HEK293 (cell line): ENCODE results near the gene OGFOD2.

Experiments used
- ZBTB1 ChIP-seq: fragments of 450-650 bp; formaldehyde crosslinking; IDR thresholded peaks from 2 replicates; pipeline ENCODE4 v1.5.1; 2016; ENCODE audit warnings: missing biosample characterization, missing genetic modification characterization
- ZBTB26 ChIP-seq: fragments of 450-650 bp; formaldehyde crosslinking; optimal IDR thresholded peaks from 2 replicates; pipeline ENCODE3; 2016; ENCODE audit warnings: missing biosample characterization, mild to moderate bottlenecking, missing genetic modification characterization

DNA sequence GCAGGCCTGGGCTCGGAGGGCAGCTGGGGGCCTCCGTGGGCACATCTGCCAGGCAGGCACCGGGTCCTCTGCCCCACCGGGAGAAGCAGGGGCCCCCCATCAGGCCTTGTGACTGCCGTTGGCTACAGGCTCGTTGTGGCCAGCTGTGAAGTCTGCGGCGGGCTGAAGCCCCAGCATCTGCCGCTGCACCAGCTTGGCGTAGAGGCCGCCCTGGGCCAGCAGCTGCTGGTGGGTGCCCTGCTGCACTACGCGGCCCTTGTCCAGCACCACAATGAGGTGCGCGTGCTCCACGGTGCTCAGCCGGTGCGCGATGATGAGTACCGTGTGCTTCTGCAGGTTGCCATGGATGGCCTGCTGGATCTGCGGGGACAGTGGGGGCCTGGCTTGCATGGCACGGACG lies 45.2 kb upstream of the OGFOD2 start:
- TF ChIP-seq ZBTB1 (tag by site-specific recombination) (no peak), ZBTB26 (tag by site-specific recombination) (no peak)
